K562 (cell line): Measurements from ENCODE around the gene FRMD4A. TPM values are rescaled to one million over a fixed set of nuclear protein-coding genes. Genes with fewer than 3 reads are reported as not detected.

Experiments
- ATAC-seq: fragments of 200-7000 bp; cut with Tn5 transposase; 3 replicates; pipeline ENCODE4 v1.9.1; 2020; ENCODE audit warnings: moderate library complexity
- BruUV-seq: library from RNA; stranded (reverse); fragments of 400-500 nt; replicated peaks from 2 replicates; lab custom pipeline; 2021; lab: Mats Ljungman, UMichigan
- CTCF ChIA-PET: fragments of 300-600 bp; formaldehyde crosslinking; extraction: SDS; loops from one replicate; lab custom pipeline; 2021; ENCODE audit warnings: low intra/inter-chr PET ratio; lab: Yijun Ruan, JAX
- POLR2A ChIA-PET: fragments of 300-600, 350-650 bp; sonication (Branson Sonifier 250); formaldehyde crosslinking; extraction: SDS; loops from one replicate; lab custom pipeline; 2021; ENCODE audit warnings: antibody characterized with exemption, inconsistent platforms; lab: Yijun Ruan, JAX
- DNase-seq, 4 experiments: peaks; one replicate each; pipeline versions ENCODE4 v3.0.0 to v3.0.0-alpha.2; 2011 to 2018; ENCODE audit warnings: low spot score in 3 of 4, mixed read lengths in 3 of 4; ENCODE audit errors: extremely low read depth in 1 of 4
- FAIRE-seq: peaks from 2 replicates; lab custom pipeline; 2011; peaks lifted over from hg19 to GRCh38; lab: Jason Lieb, UNC
- H2AFZ ChIP-seq: 2 replicates; pipeline ENCODE4 v1.6.0; 2011; ENCODE audit warnings: low read depth, low read length, control low read depth, inconsistent platforms
- H3K27ac ChIP-seq: fragments of 200-600 bp; 3 replicates; pipeline ENCODE4 v1.8.0; 2011; ENCODE audit warnings: low read depth, mild to moderate bottlenecking, control low read depth, inconsistent platforms, low read length, moderate library complexity, mixed read lengths; ENCODE audit errors: extremely low read depth
- H3K27me3 ChIP-seq, 2 experiments: fragments of 300-600 bp in 1 of 2; 2 replicates in 1 of 2; 3 replicates in 1 of 2; pipeline versions ENCODE4 v1.6.0 to v1.8.0; 2011; ENCODE audit warnings: inconsistent platforms in 2 of 2, low read length in 2 of 2, mild to moderate bottlenecking in 1 of 2, mixed read lengths in 1 of 2, moderate library complexity in 1 of 2; ENCODE audit not compliant: control insufficient read depth in 2 of 2, insufficient read depth in 2 of 2
- H3K36me3 ChIP-seq: fragments of 300-600 bp; 3 replicates; pipeline ENCODE4 v1.8.0; 2011; ENCODE audit warnings: mild to moderate bottlenecking, low read length, inconsistent platforms; ENCODE audit not compliant: control insufficient read depth, insufficient read depth
- H3K4me1 ChIP-seq, 2 experiments: fragments of 200-600 bp in 1 of 2; replicated peaks in 1 of 2; 2 replicates in 1 of 2; 3 replicates in 1 of 2; pipeline versions ENCODE4 v1.5.1 to v1.8.0; 2011; ENCODE audit warnings: inconsistent platforms in 2 of 2, low read length in 2 of 2, mild to moderate bottlenecking in 1 of 2, mixed read lengths in 1 of 2, moderate library complexity in 1 of 2; ENCODE audit not compliant: control insufficient read depth in 2 of 2, insufficient read depth in 2 of 2
- H3K4me2 ChIP-seq: 2 replicates; pipeline ENCODE4 v1.6.1; 2011; ENCODE audit warnings: low read length, control low read depth, inconsistent platforms, mixed read lengths; ENCODE audit not compliant: insufficient read depth
- H3K4me3 ChIP-seq: fragments of 200-600 bp; sonication (generic), shearing (Covaris generic); 2 replicates; pipeline ENCODE4 v1.5.1; 2016; ENCODE audit warnings: control low read depth, inconsistent platforms
- H3K79me2 ChIP-seq: fragments of 200-600 bp; 3 replicates; pipeline ENCODE4 v1.8.0; 2011; ENCODE audit warnings: low read length, inconsistent platforms; ENCODE audit not compliant: control insufficient read depth, insufficient read depth
- H3K9ac ChIP-seq, 2 experiments: 2 replicates each; pipeline versions ENCODE4 v1.6.0 to v1.6.1; 2011; ENCODE audit warnings: low read depth in 2 of 2, low read length in 2 of 2, control low read depth in 1 of 2, inconsistent platforms in 1 of 2, mild to moderate bottlenecking in 1 of 2, mixed read lengths in 1 of 2; ENCODE audit not compliant: insufficient read depth in 1 of 2
- H3K9me1 ChIP-seq: one replicate; pipeline ENCODE4 v1.6.0; 2011; ENCODE audit warnings: inconsistent platforms, mild to moderate bottlenecking, low read length, moderate library complexity; ENCODE audit not compliant: control insufficient read depth, insufficient read depth
- H3K9me3 ChIP-seq: replicated peaks from 2 replicates; pipeline ENCODE4 v1.5.1; 2011; ENCODE audit warnings: low read depth, low read length, inconsistent platforms; ENCODE audit not compliant: control insufficient read depth, insufficient read depth
- H4K20me1 ChIP-seq: replicated peaks from 2 replicates; pipeline ENCODE4 v1.6.1; 2011; ENCODE audit warnings: low read length, inconsistent platforms, mixed read lengths; ENCODE audit not compliant: control insufficient read depth, insufficient read depth
- ZBTB12 ChIP-seq: fragments of 250-450 bp; sonication (Bioruptor Pico); IDR thresholded peaks from 2 replicates; pipeline ENCODE4 v1.4.0; 2020
- ZBTB9 ChIP-seq: fragments of 450-650 bp; formaldehyde crosslinking; IDR thresholded peaks from 2 replicates; pipeline ENCODE4 v1.4.0; 2020; ENCODE audit warnings: mild to moderate bottlenecking, moderate library complexity
- WGBS: fragments of 100-300 bp; shearing (Covaris generic); methylation state at CpG from one replicate; pipeline ENCODE4 v1.1.6; 2016; ENCODE audit warnings: low coverage, mixed read lengths; ENCODE audit not compliant: insufficient coverage; ENCODE audit errors: missing lambda C conversion rate; 5-methylcytosine and 5-hydroxymethylcytosine counted together
- in situ Hi-C: fragments of 300-500 bp; cut with MboI; formaldehyde crosslinking; loops from 4 replicates; pipeline ENCODE4 v1.15.0; 2018; ENCODE audit warnings: inconsistent platforms, mixed read lengths
- intact Hi-C: fragments of 100-400 bp; cut with micrococcal nuclease; formaldehyde crosslinking; loops from 2 replicates; pipeline ENCODE4 v1.14.2; 2022
- polyA plus RNA-seq, 8 experiments: library from polyadenylated mRNA; depleted of rRNA in 4 of 8; stranded (reverse) in 5 of 8; unstranded in 3 of 8; fragments of >200 nt; fragmentation: Nextera tagmentation in 2 of 8; fragmentation: Illumina TruSeq in 1 of 8; extraction: Ambion mirVana in 2 of 8; extraction: Trizol in 1 of 8; gene quantifications; 2 replicates each; pipeline versions ENCODE4 v1.2.1 to v1.2.3, GENCODE V29; 2011 to 2014; ENCODE audit warnings: inconsistent platforms in 1 of 8, missing spikeins in 1 of 8
- total RNA-seq, 7 experiments: library from RNA; depleted of rRNA in 6 of 7; stranded (reverse); fragments of >200 nt in 6 of 7; fragmentation: Illumina TruSeq in 2 of 7; extraction: Trizol in 2 of 7; gene quantifications; 2 replicates each; pipeline versions ENCODE4 v1.2.1 to v1.2.3, GENCODE V29; 2011 to 2021; ENCODE audit warnings: low replicate concordance in 1 of 7
- TF ChIP-seq, protein P1 (sequence below): fragments of 250-450 bp; sonication (Bioruptor Pico); IDR thresholded peaks from 2 replicates; pipeline ENCODE4 v1.8.0; 2022; ENCODE audit warnings: moderate library complexity, mild to moderate bottlenecking, inconsistent platforms

FRMD4A gene
- total and polyA plus RNA-seq, 9 of the 15 experiments (the other 6 are each of a cell fraction or from before 2014, with no cell fraction given), result 0.80 to 5.2 (median 3.0) TPM

DNA sequence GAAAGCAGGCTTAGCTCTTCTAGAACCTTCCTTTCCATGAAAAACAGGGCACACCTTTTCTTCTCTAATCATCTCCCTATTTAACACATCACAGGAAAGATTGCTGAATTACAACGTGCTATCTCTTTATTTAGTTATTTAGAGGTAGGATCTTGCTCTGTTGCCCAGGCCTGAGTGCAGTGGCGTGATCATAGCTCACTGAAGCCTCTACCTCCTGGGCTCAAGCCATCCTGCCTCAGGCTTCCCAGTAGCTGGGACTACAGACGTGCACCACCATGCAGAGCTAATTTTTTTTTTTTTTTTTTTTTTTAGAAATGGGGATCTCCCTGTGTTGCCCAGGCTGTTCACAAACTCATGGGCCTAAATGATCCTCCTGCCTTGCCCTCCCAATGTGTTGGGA is 492.8 kb downstream of the FRMD4A start:
- TF ChIP-seq ZBTB12, result no peak
- TF ChIP-seq, protein P1, sequence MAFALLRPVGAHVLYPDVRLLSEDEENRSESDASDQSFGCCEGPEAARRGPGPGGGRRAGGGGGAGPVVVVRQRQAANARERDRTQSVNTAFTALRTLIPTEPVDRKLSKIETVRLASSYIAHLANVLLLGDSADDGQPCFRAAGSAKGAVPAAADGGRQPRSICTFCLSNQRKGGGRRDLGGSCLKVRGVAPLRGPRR (CRISPR knock-in tag), result no peak
- no peak for TF ChIP-seq ZBTB9 (CRISPR knock-in tag)
- ChIA-PET CTCF (no interaction called here), POLR2A (no interaction called here)
- no peaks in the 10 kb centered on the region for H3K4me1 ChIP-seq
- H3K9ac ChIP-seq, result no peak overlapping the region
- no peak overlapping the region for H3K27ac ChIP-seq
- H3K4me2 ChIP-seq, result no peak overlapping the region
- in situ Hi-C loops (no loop called here), intact Hi-C loops (no loop called here)
- peaks cover 3 to 8% of the 10 kb centered on the region in 2 experiments; a peak in 2 of 5 replicates for H3K27me3 ChIP-seq
- FAIRE-seq (no peak), ATAC-seq (no peak), DNase-seq (no peak)
- H4K20me1 ChIP-seq, result no peaks in the 10 kb centered on the region
- no peak overlapping the region for H3K4me3 ChIP-seq
- H2AFZ ChIP-seq, result no peak overlapping the region
- BruUV-seq, result no TSS peak
- no peaks in the 10 kb centered on the region for H3K9me3 ChIP-seq
- no peaks in the 10 kb centered on the region for H3K9me1 ChIP-seq
- H3K79me2 ChIP-seq, result no peaks in the 10 kb centered on the region
- no peaks in the 10 kb centered on the region for H3K36me3 ChIP-seq
- whole genome bisulfite sequencing, result 7% methylated on average over 2 of the region's 3 CpGs
